Activated CD4-positive, alpha-beta T cell treated with anti-CD3 and anti-CD28 coated beads, Interleukin-2, amount 50 U/mL, for 16 hours (primary cell): Measurements from ENCODE around the gene CAMTA1.

Experiments
- DNase-seq: peaks from one replicate; pipeline ENCODE4 v3.0.0-alpha.2; 2020

The CAMTA1 gene

GRCh38 chr1:7516929-7517328 lies 731.7 kb downstream of the CAMTA1 start:
- DNase-seq: no peak

GRCh38 chr1:7517611-7518330 lies 732.5 kb downstream of the CAMTA1 start:
- no peak for DNase-seq

- no peak for DNase-seq
Measured at GRCh38 chr1:7518411-7518810, 733.2 kb downstream of the CAMTA1 start.

- no peak for DNase-seq
Measured at GRCh38 chr1:7519181-7519860, 734.1 kb downstream of the CAMTA1 start.

- no peak for DNase-seq
Measured at GRCh38 chr1:7519861-7520395, 734.7 kb downstream of the CAMTA1 start.

GRCh38 chr1:7520496-7520895 lies 735.2 kb downstream of the CAMTA1 start:
- no peak for DNase-seq

- DNase-seq: no peak
Measured at GRCh38 chr1:7524341-7525337, 739.4 kb downstream of the CAMTA1 start.

- DNase-seq: no peak
Measured at GRCh38 chr1:7525338-7526063, 740.2 kb downstream of the CAMTA1 start.

GRCh38 chr1:7526196-7526866 lies 741.1 kb downstream of the CAMTA1 start:
- DNase-seq: no peak

- peak; percentile 45 for DNase-seq
Measured at GRCh38 chr1:7526867-7527732, 741.8 kb downstream of the CAMTA1 start.

- DNase-seq: no peak
Measured at GRCh38 chr1:7527733-7528045, 742.4 kb downstream of the CAMTA1 start.

GRCh38 chr1:7528386-7529198 lies 743.3 kb downstream of the CAMTA1 start:
- DNase-seq: no peak

GRCh38 chr1:7529917-7530316 lies 744.7 kb downstream of the CAMTA1 start:
- no peak for DNase-seq

- no peak for DNase-seq
Measured at GRCh38 chr1:7531562-7532340, 746.5 kb downstream of the CAMTA1 start.

GRCh38 chr1:7533006-7533405 lies 747.8 kb downstream of the CAMTA1 start:
- no peak for DNase-seq

GRCh38 chr1:7534061-7534825 lies 749.0 kb downstream of the CAMTA1 start:
- no peak for DNase-seq

- no peak for DNase-seq
Measured at GRCh38 chr1:7535016-7535415, 749.8 kb downstream of the CAMTA1 start.
